HG03575 (cell line): ENCODE data around the gene CLCNKA.
"Not testable (repeated sequence)": the region's sequence is repeated elsewhere in the genome, so short reads cannot be mapped to it uniquely, and the experiment has no call there.

Source experiments
- ATAC-seq: cut with Tn5 transposase; IDR thresholded peaks from one replicate; pipeline ENCODE4 v1.9.1; 2021; ENCODE audit not compliant: unreplicated experiment, insufficient number of reproducible peaks, low FRiP score; ENCODE audit errors: extremely low read depth

CLCNKA gene

GRCh38 chr1:16054598-16055540 lies 33.0 kb downstream of the CLCNKA start:
- ATAC-seq = no peak

- ATAC-seq = no peak
Observed at GRCh38 chr1:16055613-16056520, 34.0 kb downstream of the CLCNKA start.

GRCh38 chr1:16056521-16056912 lies 34.7 kb downstream of the CLCNKA start:
- not testable (repeated sequence) for ATAC-seq

- not testable (repeated sequence) for ATAC-seq
Observed at GRCh38 chr1:16057314-16057915, 35.6 kb downstream of the CLCNKA start.

GRCh38 chr1:16058394-16059120 lies 36.7 kb downstream of the CLCNKA start:
- not testable (repeated sequence) for ATAC-seq

- ATAC-seq = no peak
Observed at GRCh38 chr1:16061266-16061665, 39.4 kb downstream of the CLCNKA start.

- not testable (repeated sequence) for ATAC-seq
Observed at GRCh38 chr1:16061989-16062686, 40.3 kb downstream of the CLCNKA start.

- ATAC-seq = not testable (repeated sequence)
Observed at GRCh38 chr1:16062687-16063075, 40.8 kb downstream of the CLCNKA start.

- ATAC-seq = no peak
Observed at GRCh38 chr1:16063226-16063829, 41.5 kb downstream of the CLCNKA start.

GRCh38 chr1:16063921-16064320 lies 42.1 kb downstream of the CLCNKA start:
- no peak for ATAC-seq

GRCh38 chr1:16064536-16065268 lies 42.9 kb downstream of the CLCNKA start:
- no peak for ATAC-seq

GRCh38 chr1:16065269-16065576 lies 43.4 kb downstream of the CLCNKA start:
- ATAC-seq = no peak

- no peak for ATAC-seq
Observed at GRCh38 chr1:16066245-16066644, 44.4 kb downstream of the CLCNKA start.

GRCh38 chr1:16067127-16067768 lies 45.4 kb downstream of the CLCNKA start:
- no peak for ATAC-seq

GRCh38 chr1:16067933-16068332 lies 46.1 kb downstream of the CLCNKA start:
- no peak for ATAC-seq

GRCh38 chr1:16068356-16069270 lies 46.8 kb downstream of the CLCNKA start:
- ATAC-seq = no peak
